GM19099 (cell line): ENCODE measurements around the gene RNF144A.

ENCODE experiments used
- POLR2A ChIP-seq: IDR thresholded peaks from 3 replicates; pipeline ENCODE4 v1.6.1; 2011; ENCODE audit warnings: low read depth; ENCODE audit not compliant: insufficient read length; ENCODE audit errors: extremely low read depth

The RNF144A gene

GRCh38 chr2:6920743-6921064 is 3.5 kb downstream of the RNF144A start:
- no peak for TF ChIP-seq POLR2A

DNA sequence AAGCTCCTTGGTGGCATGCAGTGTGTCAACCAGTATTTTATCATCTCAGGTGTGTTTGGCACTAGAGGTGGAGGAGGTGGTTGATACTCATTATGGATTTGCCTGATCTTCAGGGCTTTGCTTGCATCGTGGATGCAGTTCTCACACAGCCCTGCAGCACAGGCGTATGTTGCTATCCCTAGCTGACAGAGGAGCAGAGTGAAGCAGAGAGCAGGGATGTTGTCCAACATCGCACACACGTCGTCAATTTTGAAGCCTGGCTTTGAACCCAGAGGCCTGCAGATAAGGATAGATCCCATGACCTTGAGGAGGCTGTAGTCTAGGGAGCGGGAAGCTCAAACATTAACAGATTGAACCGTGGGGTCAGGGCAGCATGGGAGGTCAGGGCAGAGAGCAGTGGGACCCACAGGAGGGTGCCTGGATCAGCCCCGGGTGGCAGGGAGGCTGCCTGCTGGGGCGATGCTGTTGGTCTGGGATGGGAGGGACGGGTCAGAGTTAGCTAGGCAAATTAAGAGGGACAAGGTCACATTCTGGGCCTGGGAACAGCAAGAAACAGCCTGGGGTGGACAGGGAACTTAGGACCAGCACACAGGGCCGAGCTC is 4.2 kb downstream of the RNF144A start:
- TF ChIP-seq POLR2A, result no peak

- TF ChIP-seq POLR2A, result no peak
These were observed 5.0 kb downstream of the RNF144A start for GRCh38 chr2:6922201-6922656.

GRCh38 chr2:6923319-6923718 is 6.1 kb downstream of the RNF144A start:
- no peak for TF ChIP-seq POLR2A

- no peak for TF ChIP-seq POLR2A
These were observed 7.1 kb downstream of the RNF144A start for GRCh38 chr2:6924101-6924923.

- TF ChIP-seq POLR2A, result no peak
These were observed 7.8 kb downstream of the RNF144A start for GRCh38 chr2:6924924-6925409.

- no peak for TF ChIP-seq POLR2A
These were observed 9.0 kb downstream of the RNF144A start for GRCh38 chr2:6926071-6926732.

- no peak for TF ChIP-seq POLR2A
These were observed 10.0 kb downstream of the RNF144A start for GRCh38 chr2:6927186-6927585.

GRCh38 chr2:6927753-6928152 is 10.5 kb downstream of the RNF144A start:
- no peak for TF ChIP-seq POLR2A

DNA sequence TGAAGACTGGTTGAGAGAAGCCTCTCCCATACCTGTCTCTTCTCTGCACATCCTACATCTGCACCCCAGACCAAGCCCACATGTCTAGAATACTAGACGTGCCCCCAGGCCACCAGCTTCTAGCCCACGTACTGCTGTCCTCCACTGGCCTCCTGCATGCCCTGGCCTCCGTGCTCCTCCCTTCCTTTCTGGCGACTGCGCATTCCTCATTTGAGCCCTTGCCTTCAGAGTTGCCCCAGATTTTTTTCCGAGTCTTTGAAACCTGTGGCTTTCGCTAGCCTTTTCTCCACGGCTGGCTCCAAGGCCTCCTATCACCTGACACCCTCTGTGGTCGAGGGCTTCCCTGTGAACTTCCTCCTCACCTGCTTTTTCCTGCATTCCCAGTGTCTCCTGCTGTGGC is 11.2 kb downstream of the RNF144A start:
- no peak for TF ChIP-seq POLR2A

GRCh38 chr2:6929196-6929819 is 12.1 kb downstream of the RNF144A start:
- TF ChIP-seq POLR2A, result no peak

GRCh38 chr2:6930923-6931647 is 13.9 kb downstream of the RNF144A start:
- no peak for TF ChIP-seq POLR2A

- no peak for TF ChIP-seq POLR2A
These were observed 14.5 kb downstream of the RNF144A start for GRCh38 chr2:6931753-6932152.

DNA sequence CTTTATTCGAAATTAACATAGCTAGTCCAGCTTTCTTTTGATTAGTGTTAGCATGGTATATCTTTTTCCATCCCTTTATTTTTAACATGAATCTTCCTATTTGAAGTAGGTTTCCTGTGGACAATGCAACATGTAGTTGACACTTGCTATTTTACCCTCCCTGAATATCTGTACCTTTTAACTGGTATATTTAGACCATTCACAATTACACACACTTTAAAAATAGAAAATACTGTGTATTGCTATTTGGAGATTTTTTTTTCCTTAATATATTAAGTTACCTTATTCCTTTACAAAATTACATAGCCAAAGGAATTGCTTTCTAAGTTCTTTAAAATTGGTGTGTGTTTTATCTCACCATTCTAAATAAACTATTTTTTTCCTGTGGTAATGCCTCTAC is 15.0 kb downstream of the RNF144A start:
- no peak for TF ChIP-seq POLR2A

- no peak for TF ChIP-seq POLR2A
These were observed 15.6 kb downstream of the RNF144A start for GRCh38 chr2:6932828-6933227.
